Globus pallidus (tissue), 1 donor: ENCODE measurements around the gene ARL6IP1.
A peak's percentile ranks its signal among the peaks of the same experiment; 100 is the strongest.

Source experiments
- DNase-seq: peaks from one replicate; pipeline ENCODE4 v3.0.0-alpha.2; 2015; ENCODE audit warnings: low spot score

ARL6IP1 gene

GRCh38 chr16:18801145-18801972 is at the start of gene ARL6IP1:
ARL6IP1 (minus strand) TSS chr16:18801549; CDS start chr16:18801466, 83 bp downstream.
- DNase-seq = peak; percentile 100

- no peak for DNase-seq
Measured at GRCh38 chr16:18846416-18846815, 45.1 kb upstream of the ARL6IP1 start.

GRCh38 chr16:18842565-18842964 is 41.2 kb upstream of the ARL6IP1 start:
- DNase-seq = no peak

- DNase-seq = no peak
Measured at GRCh38 chr16:18841833-18842525, 40.6 kb upstream of the ARL6IP1 start.

- no peak for DNase-seq
Measured at GRCh38 chr16:18839555-18839954, 38.2 kb upstream of the ARL6IP1 start.

GRCh38 chr16:18836702-18837101 is 35.4 kb upstream of the ARL6IP1 start:
- no peak for DNase-seq

GRCh38 chr16:18834864-18835263 is 33.5 kb upstream of the ARL6IP1 start:
- DNase-seq = no peak

- no peak for DNase-seq
Measured at GRCh38 chr16:18833707-18834505, 32.6 kb upstream of the ARL6IP1 start.

GRCh38 chr16:18832613-18833012 is 31.3 kb upstream of the ARL6IP1 start:
- DNase-seq = no peak

GRCh38 chr16:18832006-18832405 is 30.7 kb upstream of the ARL6IP1 start:
- DNase-seq = no peak

GRCh38 chr16:18829251-18829650 is 27.9 kb upstream of the ARL6IP1 start:
- no peak for DNase-seq

GRCh38 chr16:18827890-18828289 is 26.5 kb upstream of the ARL6IP1 start:
- no peak for DNase-seq

GRCh38 chr16:18816286-18816685 is 14.9 kb upstream of the ARL6IP1 start:
- DNase-seq = peak; percentile 82

GRCh38 chr16:18811925-18812324 is 10.6 kb upstream of the ARL6IP1 start:
- no peak for DNase-seq

- no peak for DNase-seq
Measured at GRCh38 chr16:18809165-18809564, 7.8 kb upstream of the ARL6IP1 start.

GRCh38 chr16:18805257-18805773 is 4.0 kb upstream of the ARL6IP1 start:
- DNase-seq = no peak

GRCh38 chr16:18804540-18804939 is 3.2 kb upstream of the ARL6IP1 start:
- no peak for DNase-seq

- DNase-seq = no peak
Measured at GRCh38 chr16:18803569-18804462, 2.5 kb upstream of the ARL6IP1 start.

- no peak for DNase-seq
Measured at GRCh38 chr16:18802767-18803343, 1.5 kb upstream of the ARL6IP1 start.

GRCh38 chr16:18800775-18801144 is 589 bp downstream of the ARL6IP1 start:
- DNase-seq = no peak

- no peak for DNase-seq
Measured at GRCh38 chr16:18800293-18800692, 1.1 kb downstream of the ARL6IP1 start.
